GM12878 (cell line): ENCODE data around the gene RTEL1. TPM values are rescaled to one million over a fixed set of nuclear protein-coding genes. Genes with fewer than 3 reads are reported as not detected.

Experiments
- BHLHE40 ChIP-seq, 2 experiments: fragments of 450-650 bp in 1 of 2; IDR thresholded peaks; 2 replicates each; pipeline ENCODE4 v1.6.1; 2011 to 2017; ENCODE audit warnings: low read depth in 2 of 2, borderline replicate concordance in 1 of 2, improper control_type of control experiment in 1 of 2, low read length in 1 of 2, mild to moderate bottlenecking in 1 of 2
- CBFB ChIP-seq: IDR thresholded peaks from 2 replicates; pipeline ENCODE4 v1.6.1; 2016; ENCODE audit warnings: antibody characterized with exemption, low read depth
- CHD2 ChIP-seq: IDR thresholded peaks from 2 replicates; pipeline ENCODE4 v1.6.1; 2011; ENCODE audit warnings: low read depth, low read length, improper control_type of control experiment, borderline replicate concordance
- CREM ChIP-seq: IDR thresholded peaks from 2 replicates; pipeline ENCODE4 v1.6.1; 2014; ENCODE audit warnings: antibody characterized with exemption, low read depth
- DPF2 ChIP-seq: fragments of 450-650 bp; IDR thresholded peaks from 2 replicates; pipeline ENCODE4 v1.6.1; 2017; ENCODE audit warnings: mild to moderate bottlenecking
- EED ChIP-seq: sonication (generic); IDR thresholded peaks from 2 replicates; pipeline ENCODE4 v1.6.1; 2016; ENCODE audit warnings: antibody characterized with exemption, low read depth
- FOXM1 ChIP-seq: IDR thresholded peaks from 2 replicates; pipeline ENCODE4 v1.6.1; 2012; ENCODE audit warnings: low read depth, mild to moderate bottlenecking, inconsistent platforms, low read length, moderate library complexity
- GABPA ChIP-seq: IDR thresholded peaks from 2 replicates; pipeline ENCODE4 v1.6.1; 2014; ENCODE audit warnings: antibody characterized with exemption, low read depth, mild to moderate bottlenecking, inconsistent platforms
- IKZF2 ChIP-seq, 2 experiments: fragments of 450-650 bp; IDR thresholded peaks; 2 replicates each; pipeline ENCODE4 v1.6.1; 2017; ENCODE audit warnings: mild to moderate bottlenecking in 2 of 2, moderate library complexity in 2 of 2
- MTA3 ChIP-seq: IDR thresholded peaks from 2 replicates; pipeline ENCODE4 v1.6.1; 2012; ENCODE audit warnings: low read length, inconsistent platforms, borderline replicate concordance
- RAD21 ChIP-seq: IDR thresholded peaks from 2 replicates; pipeline ENCODE4 v1.6.1; 2011; ENCODE audit warnings: mild to moderate bottlenecking, low read depth, low read length, moderate library complexity; ENCODE audit not compliant: insufficient read depth
- RAD51 ChIP-seq: fragments of 450-650 bp; IDR thresholded peaks from 2 replicates; pipeline ENCODE4 v1.6.1; 2016; ENCODE audit warnings: moderate library complexity, mild to moderate bottlenecking, inconsistent platforms
- RELA ChIP-seq: fragments of 450-650 bp; IDR thresholded peaks from 2 replicates; pipeline ENCODE4 v1.8.0; 2014; ENCODE audit warnings: borderline replicate concordance; ENCODE audit not compliant: partially characterized antibody
- TARDBP ChIP-seq: IDR thresholded peaks from 2 replicates; pipeline ENCODE4 v1.6.1; 2016; ENCODE audit warnings: borderline replicate concordance
- TCF12 ChIP-seq: IDR thresholded peaks from 2 replicates; pipeline ENCODE4 v1.6.1; 2011; ENCODE audit warnings: low read depth, mild to moderate bottlenecking, low read length
- polyA plus RNA-seq, 11 experiments: library from polyadenylated mRNA; depleted of rRNA in 4 of 11; unstranded in 6 of 11; stranded (reverse) in 5 of 11; fragments of >200 nt; fragmentation: Nextera tagmentation in 4 of 11; fragmentation: Illumina TruSeq in 1 of 11; extraction: Ambion mirVana in 4 of 11; extraction: Trizol in 1 of 11; gene quantifications; 1 replicate in 1 of 11; 2 replicates in 10 of 11; pipeline versions ENCODE4 v1.2.1 to v1.2.3, GENCODE V29; 2011 to 2016; ENCODE audit warnings: inconsistent platforms in 2 of 11, missing spikeins in 2 of 11, low read depth in 1 of 11
- total RNA-seq, 4 experiments: library from RNA; depleted of rRNA in 3 of 4; stranded (reverse); fragments of >200 nt in 3 of 4; fragmentation: Illumina TruSeq in 1 of 4; extraction: Trizol in 1 of 4; gene quantifications; 2 replicates each; pipeline versions ENCODE4 v1.2.1 to v1.2.3, GENCODE V29; 2013 to 2021
- TF ChIP-seq, protein P1 (sequence below): fragments of 450-650 bp; IDR thresholded peaks from 2 replicates; pipeline ENCODE4 v1.6.1; 2017; ENCODE audit warnings: low read depth, mild to moderate bottlenecking, moderate library complexity
- TF ChIP-seq, protein P2 (sequence below): IDR thresholded peaks from 2 replicates; pipeline ENCODE4 v1.6.1; 2012; ENCODE audit warnings: mild to moderate bottlenecking, low read depth, low read length
- TF ChIP-seq, protein P3 (sequence below): fragments of 450-650 bp; formaldehyde crosslinking; IDR thresholded peaks from 2 replicates; pipeline ENCODE4 v1.5.0; 2022; ENCODE audit warnings: mild to moderate bottlenecking, missing genetic modification characterization
- TF ChIP-seq, protein P4 (sequence below): IDR thresholded peaks from 2 replicates; pipeline ENCODE4 v1.6.1; 2011; ENCODE audit warnings: borderline replicate concordance, low read depth, mild to moderate bottlenecking, moderate library complexity, low read length; ENCODE audit not compliant: insufficient read depth, poor library complexity, severe bottlenecking

The RTEL1 gene
- total and polyA plus RNA-seq, 10 of the 15 experiments (the other 5 are each of a cell fraction or from before 2014, with no cell fraction given): 0.40 to 37.2 (median 15.6) TPM; not detected in 1

DNA sequence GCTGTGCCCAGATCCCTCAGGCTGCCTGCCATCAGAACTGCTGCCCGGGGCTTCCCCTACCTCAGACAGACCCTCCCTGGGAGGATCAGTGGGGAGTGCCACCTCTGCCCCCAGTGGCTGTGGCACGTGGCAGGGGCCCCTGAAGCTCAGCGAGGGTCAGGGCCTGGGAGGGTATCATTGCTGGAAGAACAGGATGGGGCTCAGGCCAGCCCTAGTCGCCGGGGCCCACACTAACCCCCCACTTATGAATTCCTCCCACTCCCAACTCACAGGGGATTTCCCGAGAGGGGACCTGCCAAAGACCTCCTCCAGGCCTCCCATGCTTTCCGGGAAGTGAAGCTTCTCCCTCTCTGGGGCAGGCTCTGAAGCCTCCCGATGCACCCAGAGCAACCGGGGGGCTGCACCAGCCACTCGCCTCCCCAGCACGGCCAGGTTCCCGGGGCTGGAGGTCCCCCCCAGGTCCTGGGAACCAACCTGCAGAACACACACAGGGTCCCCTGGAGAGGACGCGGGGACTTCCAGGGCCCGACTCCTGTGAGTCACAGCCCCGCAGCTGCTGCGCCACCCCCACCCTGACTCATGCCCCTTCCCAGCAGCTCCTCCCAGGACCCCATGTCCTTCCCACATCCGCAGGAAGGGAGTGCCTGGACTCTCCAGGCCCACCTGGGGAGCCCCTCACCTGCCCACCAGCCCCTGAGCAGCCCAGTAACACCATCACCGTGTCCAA, 40.8 kb downstream of the RTEL1 start (continued):
- TF ChIP-seq, protein P1, sequence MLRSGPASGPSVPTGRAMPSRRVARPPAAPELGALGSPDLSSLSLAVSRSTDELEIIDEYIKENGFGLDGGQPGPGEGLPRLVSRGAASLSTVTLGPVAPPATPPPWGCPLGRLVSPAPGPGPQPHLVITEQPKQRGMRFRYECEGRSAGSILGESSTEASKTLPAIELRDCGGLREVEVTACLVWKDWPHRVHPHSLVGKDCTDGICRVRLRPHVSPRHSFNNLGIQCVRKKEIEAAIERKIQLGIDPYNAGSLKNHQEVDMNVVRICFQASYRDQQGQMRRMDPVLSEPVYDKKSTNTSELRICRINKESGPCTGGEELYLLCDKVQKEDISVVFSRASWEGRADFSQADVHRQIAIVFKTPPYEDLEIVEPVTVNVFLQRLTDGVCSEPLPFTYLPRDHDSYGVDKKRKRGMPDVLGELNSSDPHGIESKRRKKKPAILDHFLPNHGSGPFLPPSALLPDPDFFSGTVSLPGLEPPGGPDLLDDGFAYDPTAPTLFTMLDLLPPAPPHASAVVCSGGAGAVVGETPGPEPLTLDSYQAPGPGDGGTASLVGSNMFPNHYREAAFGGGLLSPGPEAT: peak; percentile 60; the same call in 1 of the 2 replicates
- TF ChIP-seq CREM (peak; percentile 36; the same call in 1 of the 2 replicates), TARDBP (peak; percentile 58; the same call in 1 of the 2 replicates), IKZF2 (IDR thresholded peaks at IDR 0.05) (peak; percentile 76 to 84; a peak in 3 of 4 replicates), FOXM1 (peak; percentile 22; the same call in 1 of the 2 replicates), MTA3 (0 out of 2 replicates have a peak, but pooled peaks have one; percentile 38), CHD2 (0 out of 2 replicates have a peak, but pooled peaks have one; percentile 42), CBFB (peak; percentile 24; the same call in 1 of the 2 replicates), GABPA (no peak), DPF2 (peak; percentile 83; the same call in 1 of the 2 replicates), RAD51 (no peak), RELA (peak; percentile 90), BHLHE40 (IDR thresholded peaks at IDR 0.05; ENCODE audit: borderline replicate concordance in 1 of 2, low read depth in 2 of 2, low read length in 1 of 2) (peak in 1 of 2 experiments; percentile 69; a peak in 2 of 4 replicates), EED (peak; percentile 98), RAD21 (no peak), TCF12 (peak; percentile 94)
- TF ChIP-seq, protein P2, sequence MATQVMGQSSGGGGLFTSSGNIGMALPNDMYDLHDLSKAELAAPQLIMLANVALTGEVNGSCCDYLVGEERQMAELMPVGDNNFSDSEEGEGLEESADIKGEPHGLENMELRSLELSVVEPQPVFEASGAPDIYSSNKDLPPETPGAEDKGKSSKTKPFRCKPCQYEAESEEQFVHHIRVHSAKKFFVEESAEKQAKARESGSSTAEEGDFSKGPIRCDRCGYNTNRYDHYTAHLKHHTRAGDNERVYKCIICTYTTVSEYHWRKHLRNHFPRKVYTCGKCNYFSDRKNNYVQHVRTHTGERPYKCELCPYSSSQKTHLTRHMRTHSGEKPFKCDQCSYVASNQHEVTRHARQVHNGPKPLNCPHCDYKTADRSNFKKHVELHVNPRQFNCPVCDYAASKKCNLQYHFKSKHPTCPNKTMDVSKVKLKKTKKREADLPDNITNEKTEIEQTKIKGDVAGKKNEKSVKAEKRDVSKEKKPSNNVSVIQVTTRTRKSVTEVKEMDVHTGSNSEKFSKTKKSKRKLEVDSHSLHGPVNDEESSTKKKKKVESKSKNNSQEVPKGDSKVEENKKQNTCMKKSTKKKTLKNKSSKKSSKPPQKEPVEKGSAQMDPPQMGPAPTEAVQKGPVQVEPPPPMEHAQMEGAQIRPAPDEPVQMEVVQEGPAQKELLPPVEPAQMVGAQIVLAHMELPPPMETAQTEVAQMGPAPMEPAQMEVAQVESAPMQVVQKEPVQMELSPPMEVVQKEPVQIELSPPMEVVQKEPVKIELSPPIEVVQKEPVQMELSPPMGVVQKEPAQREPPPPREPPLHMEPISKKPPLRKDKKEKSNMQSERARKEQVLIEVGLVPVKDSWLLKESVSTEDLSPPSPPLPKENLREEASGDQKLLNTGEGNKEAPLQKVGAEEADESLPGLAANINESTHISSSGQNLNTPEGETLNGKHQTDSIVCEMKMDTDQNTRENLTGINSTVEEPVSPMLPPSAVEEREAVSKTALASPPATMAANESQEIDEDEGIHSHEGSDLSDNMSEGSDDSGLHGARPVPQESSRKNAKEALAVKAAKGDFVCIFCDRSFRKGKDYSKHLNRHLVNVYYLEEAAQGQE: no peak
- TF ChIP-seq, protein P3, sequence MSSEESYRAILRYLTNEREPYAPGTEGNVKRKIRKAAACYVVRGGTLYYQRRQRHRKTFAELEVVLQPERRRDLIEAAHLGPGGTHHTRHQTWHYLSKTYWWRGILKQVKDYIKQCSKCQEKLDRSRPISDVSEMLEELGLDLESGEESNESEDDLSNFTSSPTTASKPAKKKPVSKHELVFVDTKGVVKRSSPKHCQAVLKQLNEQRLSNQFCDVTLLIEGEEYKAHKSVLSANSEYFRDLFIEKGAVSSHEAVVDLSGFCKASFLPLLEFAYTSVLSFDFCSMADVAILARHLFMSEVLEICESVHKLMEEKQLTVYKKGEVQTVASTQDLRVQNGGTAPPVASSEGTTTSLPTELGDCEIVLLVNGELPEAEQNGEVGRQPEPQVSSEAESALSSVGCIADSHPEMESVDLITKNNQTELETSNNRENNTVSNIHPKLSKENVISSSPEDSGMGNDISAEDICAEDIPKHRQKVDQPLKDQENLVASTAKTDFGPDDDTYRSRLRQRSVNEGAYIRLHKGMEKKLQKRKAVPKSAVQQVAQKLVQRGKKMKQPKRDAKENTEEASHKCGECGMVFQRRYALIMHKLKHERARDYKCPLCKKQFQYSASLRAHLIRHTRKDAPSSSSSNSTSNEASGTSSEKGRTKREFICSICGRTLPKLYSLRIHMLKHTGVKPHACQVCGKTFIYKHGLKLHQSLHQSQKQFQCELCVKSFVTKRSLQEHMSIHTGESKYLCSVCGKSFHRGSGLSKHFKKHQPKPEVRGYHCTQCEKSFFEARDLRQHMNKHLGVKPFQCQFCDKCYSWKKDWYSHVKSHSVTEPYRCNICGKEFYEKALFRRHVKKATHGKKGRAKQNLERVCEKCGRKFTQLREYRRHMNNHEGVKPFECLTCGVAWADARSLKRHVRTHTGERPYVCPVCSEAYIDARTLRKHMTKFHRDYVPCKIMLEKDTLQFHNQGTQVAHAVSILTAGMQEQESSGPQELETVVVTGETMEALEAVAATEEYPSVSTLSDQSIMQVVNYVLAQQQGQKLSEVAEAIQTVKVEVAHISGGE: no peak
- TF ChIP-seq, protein P4, sequence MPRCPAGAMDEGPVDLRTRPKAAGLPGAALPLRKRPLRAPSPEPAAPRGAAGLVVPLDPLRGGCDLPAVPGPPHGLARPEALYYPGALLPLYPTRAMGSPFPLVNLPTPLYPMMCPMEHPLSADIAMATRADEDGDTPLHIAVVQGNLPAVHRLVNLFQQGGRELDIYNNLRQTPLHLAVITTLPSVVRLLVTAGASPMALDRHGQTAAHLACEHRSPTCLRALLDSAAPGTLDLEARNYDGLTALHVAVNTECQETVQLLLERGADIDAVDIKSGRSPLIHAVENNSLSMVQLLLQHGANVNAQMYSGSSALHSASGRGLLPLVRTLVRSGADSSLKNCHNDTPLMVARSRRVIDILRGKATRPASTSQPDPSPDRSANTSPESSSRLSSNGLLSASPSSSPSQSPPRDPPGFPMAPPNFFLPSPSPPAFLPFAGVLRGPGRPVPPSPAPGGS: peak; percentile 79
